Lower leg skin (tissue), 3 donors: ENCODE measurements around the gene GPR78.

ENCODE experiments used
- CTCF ChIP-seq, 3 donors: fragments of 450-650 bp; IDR thresholded peaks; one replicate each; pipeline ENCODE4 v1.5.1; 2016; ENCODE audit warnings: antibody characterized with exemption in 3 of 3, mild to moderate bottlenecking in 3 of 3, moderate library complexity in 2 of 3
- POLR2A ChIP-seq, 2 donors: fragments of 450-650 bp; IDR thresholded peaks; one replicate each; pipeline ENCODE4 v1.6.1; 2016 to 2017; ENCODE audit warnings: antibody characterized with exemption in 2 of 2, mild to moderate bottlenecking in 1 of 2, moderate library complexity in 1 of 2

- TF ChIP-seq CTCF (IDR thresholded peaks at IDR 0.05) (no peak), POLR2A (IDR thresholded peaks at IDR 0.05) (no peak)
Measured at GRCh38 chr4:8599657-8600056, 19.5 kb downstream of the GPR78 start.
